ENCODE data around the gene OR8B12. TPM values are rescaled to one million over a fixed set of nuclear protein-coding genes. Genes with fewer than 3 reads are reported as not detected.

OR8B12 gene
- total RNA-seq, 1 donor, result not detected

- no peak overlapping the region for H3K4me3 ChIP-seq (ENCODE audit: low read depth, low read length)
- DNase-seq (ENCODE audit: low read depth), result peak; percentile 6
- no peak for TF ChIP-seq CTCF (IDR thresholded peaks at IDR 0.05; ENCODE audit: insufficient read depth, low read length)
Observed at GRCh38 chr11:124535552-124536232, 7.8 kb downstream of the OR8B12 start.

GRCh38 chr11:124534051-124534450 lies 9.4 kb downstream of the OR8B12 start:
- no peak for DNase-seq (ENCODE audit: low read depth)
- TF ChIP-seq CTCF (IDR thresholded peaks at IDR 0.05; ENCODE audit: insufficient read depth, low read length), result no peak
- H3K4me3 ChIP-seq (ENCODE audit: low read depth, low read length), result no peak overlapping the region

GRCh38 chr11:124533626-124534025 lies 9.8 kb downstream of the OR8B12 start:
- no peak overlapping the region for H3K4me3 ChIP-seq (ENCODE audit: low read depth, low read length)
- DNase-seq (ENCODE audit: low read depth), result no peak
- TF ChIP-seq CTCF (IDR thresholded peaks at IDR 0.05; ENCODE audit: insufficient read depth, low read length), result no peak

DNA sequence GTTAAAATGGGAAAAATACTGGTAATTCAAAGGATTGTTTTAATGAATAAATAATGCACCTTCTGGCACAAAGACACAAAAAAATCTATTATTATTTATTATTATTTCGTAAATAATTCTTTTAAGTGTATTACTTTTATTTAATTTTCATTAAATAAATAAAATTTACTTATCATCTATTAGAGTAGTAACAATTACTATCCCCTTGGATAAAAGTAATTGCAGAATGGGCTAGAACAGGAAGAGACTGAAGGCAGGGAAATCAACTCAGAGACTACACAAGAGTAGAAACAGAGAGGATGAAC lies 23.0 kb downstream of the OR8B12 start:
- TF ChIP-seq CTCF (IDR thresholded peaks at IDR 0.05; ENCODE audit: insufficient read depth, low read length), result no peak
- H3K4me3 ChIP-seq (ENCODE audit: low read depth, low read length), result no peak overlapping the region
- DNase-seq (ENCODE audit: low read depth), result no peak

DNA sequence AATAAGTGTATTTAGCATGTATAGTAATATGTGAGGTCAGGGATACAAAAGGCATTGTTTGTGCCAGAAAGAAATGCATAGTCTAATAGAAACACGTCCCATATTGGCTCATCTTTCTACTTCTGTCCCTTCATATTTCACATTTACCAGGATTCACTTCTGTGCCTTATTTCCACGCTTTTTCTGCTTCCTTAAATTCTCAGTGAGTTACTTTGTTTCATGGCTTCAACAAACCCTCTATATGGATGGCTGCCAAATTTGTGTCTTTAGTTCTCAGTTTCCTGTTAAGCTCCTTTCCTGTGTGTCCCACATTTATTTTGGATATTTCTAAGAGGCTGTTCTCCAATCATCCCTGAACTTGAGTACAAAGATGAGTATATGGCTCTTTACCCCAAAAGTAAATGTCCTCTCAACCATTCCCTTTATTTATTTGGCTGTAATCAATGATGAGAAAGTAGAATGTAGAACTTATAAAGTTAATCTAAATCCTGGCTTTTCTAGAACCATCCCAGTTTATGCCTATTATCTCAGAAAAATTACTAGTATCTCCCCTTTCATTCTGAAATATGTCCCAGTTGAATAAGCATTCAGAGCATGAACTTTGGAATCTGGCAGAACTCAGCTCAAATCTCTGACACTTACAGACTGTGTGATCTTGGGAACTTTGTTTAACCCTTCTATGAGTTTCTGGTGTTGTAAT lies 23.5 kb downstream of the OR8B12 start:
- TF ChIP-seq CTCF (IDR thresholded peaks at IDR 0.05; ENCODE audit: insufficient read depth, low read length), result no peak
- no peak overlapping the region for H3K4me3 ChIP-seq (ENCODE audit: low read depth, low read length)
- DNase-seq (ENCODE audit: low read depth), result no peak

DNA sequence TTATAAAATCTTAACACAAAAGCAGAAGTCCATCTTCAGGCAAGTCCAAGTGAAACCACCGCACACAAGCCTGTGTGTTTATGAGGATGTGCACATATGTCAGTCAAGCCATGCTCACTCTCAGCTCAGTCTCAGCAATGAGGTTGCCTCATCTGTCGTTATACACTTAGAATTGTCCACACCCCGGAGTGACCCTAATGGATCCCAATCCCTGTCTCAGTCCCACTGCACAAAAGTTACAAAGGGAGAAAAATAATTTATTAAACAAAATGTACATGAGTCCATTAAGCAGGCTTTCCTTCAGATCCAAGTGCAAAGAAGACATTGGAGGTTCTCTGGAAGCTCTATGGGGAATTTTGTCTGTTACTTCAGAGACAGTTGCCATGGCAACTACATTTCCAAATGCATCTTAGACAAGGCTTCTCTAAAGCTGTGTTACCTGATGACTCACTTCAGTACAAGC lies 24.4 kb downstream of the OR8B12 start:
- no peak overlapping the region for H3K4me3 ChIP-seq (ENCODE audit: low read depth, low read length)
- peak; percentile 3 for DNase-seq (ENCODE audit: low read depth)
- no peak for TF ChIP-seq CTCF (IDR thresholded peaks at IDR 0.05; ENCODE audit: insufficient read depth, low read length)
